ENCODE measurements around the gene DAAM1. TPM values are rescaled to one million over a fixed set of nuclear protein-coding genes. Genes with fewer than 3 reads are reported as not detected.

DAAM1 gene
- total and polyA plus RNA-seq, 3 experiments from 2014 or later, result 9.3 to 14.4 (median 12.3) TPM

DNA sequence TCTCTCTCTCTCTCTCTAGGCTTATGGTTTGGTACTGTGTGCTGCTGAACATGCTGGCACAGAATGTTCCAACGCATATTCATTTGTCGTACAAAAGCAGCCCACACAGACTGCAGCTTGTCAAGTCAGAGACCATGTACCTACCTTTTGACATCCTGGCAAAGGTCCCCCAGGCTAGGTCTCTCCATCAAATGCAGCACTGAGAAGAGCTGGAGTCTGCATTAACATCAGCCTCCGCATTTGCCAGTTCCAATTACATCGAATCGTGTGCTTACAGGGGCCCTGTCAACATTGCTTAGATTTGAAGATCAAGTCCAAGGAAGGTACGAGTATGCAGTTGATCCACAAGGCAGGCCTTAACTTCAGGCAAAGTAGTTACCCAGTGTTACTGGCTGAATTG, 228.8 kb downstream of the DAAM1 start:
- CTCF ChIA-PET, result no interaction called here

DNA sequence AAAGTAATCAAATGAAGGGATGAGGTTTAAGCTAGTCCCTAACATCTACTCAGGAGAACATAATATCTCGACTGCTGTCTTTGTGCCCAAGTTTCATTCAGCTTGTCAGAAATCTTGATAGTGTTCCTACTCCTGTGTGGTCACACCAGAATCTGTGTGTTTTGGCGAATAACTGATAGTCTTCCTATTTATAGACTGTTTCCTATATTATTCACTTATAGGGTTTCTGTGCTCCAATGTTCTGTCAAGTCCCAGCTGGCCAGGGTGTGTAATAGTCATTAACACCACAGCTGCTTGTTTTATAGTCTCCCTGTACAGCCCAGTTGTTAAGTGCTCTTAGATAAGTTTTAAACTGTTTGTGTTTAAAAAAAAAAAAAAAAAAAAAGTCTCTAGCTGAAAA, 230.8 kb downstream of the DAAM1 start:
- no peaks in the 10 kb centered on the region for H3K9me3 Mint-ChIP-seq
- POLR2A ChIA-PET, result interaction anchor here (0.6 kb wide), 1 partner anchor 10 kb away, joined by 3 read pairs; no protein-coding TSS in a partner anchor

More for the DNA sequence above, 228.8 kb downstream of the DAAM1 start:
- no peak for DNase-seq
- H3K27ac Mint-ChIP-seq, result no peak overlapping the region
- H3K27me3 ChIP-seq (ENCODE audit: insufficient read depth, low read length, poor library complexity, severe bottlenecking), result no peaks in the 10 kb centered on the region
- no peak overlapping the region for H3K4me3 Mint-ChIP-seq
- no peak overlapping the region for H3K4me3 ChIP-seq (ENCODE audit: low read length)
- peaks cover 0 to 3% (median 0%) of the 10 kb centered on the region in 5 donors for H3K9me3 Mint-ChIP-seq
- peaks cover 2 to 16% of the 10 kb centered on the region in 2 donors for H3K27me3 Mint-ChIP-seq
- H3K36me3 ChIP-seq (ENCODE audit: insufficient read depth, low read length), result no peaks in the 10 kb centered on the region
- peaks cover 0 to 2% (median 0%) of the 10 kb centered on the region in 3 donors for H3K36me3 Mint-ChIP-seq
- POLR2A ChIA-PET, result no interaction called here
- no peaks in the 10 kb centered on the region for H3K4me1 ChIP-seq (ENCODE audit: insufficient read depth, low read length)
- no peaks in the 10 kb centered on the region for H3K4me1 Mint-ChIP-seq
- no peaks in the 10 kb centered on the region for H3K9me3 ChIP-seq (ENCODE audit: low read length)
- H3K27ac ChIP-seq (ENCODE audit: low read depth, low read length), result no peak overlapping the region

More for the DNA sequence above, 230.8 kb downstream of the DAAM1 start:
- Histone ChIP-seq H3K4me3 (ENCODE audit: low read length) (no peak overlapping the region), H3K27me3 (ENCODE audit: insufficient read depth, low read length, poor library complexity, severe bottlenecking) (no peaks in the 10 kb centered on the region), H3K27ac (ENCODE audit: low read depth, low read length) (no peak overlapping the region), H3K4me1 (ENCODE audit: insufficient read depth, low read length) (no peaks in the 10 kb centered on the region), H3K36me3 (ENCODE audit: insufficient read depth, low read length) (no peaks in the 10 kb centered on the region), H3K9me3 (ENCODE audit: low read length) (no peaks in the 10 kb centered on the region)
- H3K27ac Mint-ChIP-seq, result peak overlapping the region in 1 of 8 donors; percentile 17
- H3K36me3 Mint-ChIP-seq, result no peaks in the 10 kb centered on the region
- no peaks in the 10 kb centered on the region for H3K4me1 Mint-ChIP-seq
- DNase-seq, result no peak
- H3K27me3 Mint-ChIP-seq, result peaks cover 0 to 16% of the 10 kb centered on the region in 2 donors
- H3K4me3 Mint-ChIP-seq, result no peak overlapping the region
- CTCF ChIA-PET, result no interaction called here
